ENCODE measurements around the gene SKP2. TPM values are rescaled to one million over a fixed set of nuclear protein-coding genes. Genes with fewer than 3 reads are reported as not detected.
"Not testable (repeated sequence)": the region's sequence is repeated elsewhere in the genome, so short reads cannot be mapped to it uniquely, and the experiment has no call there.

SKP2 gene
- polyA plus RNA-seq, 1 experiment, result 21.6 TPM

DNA sequence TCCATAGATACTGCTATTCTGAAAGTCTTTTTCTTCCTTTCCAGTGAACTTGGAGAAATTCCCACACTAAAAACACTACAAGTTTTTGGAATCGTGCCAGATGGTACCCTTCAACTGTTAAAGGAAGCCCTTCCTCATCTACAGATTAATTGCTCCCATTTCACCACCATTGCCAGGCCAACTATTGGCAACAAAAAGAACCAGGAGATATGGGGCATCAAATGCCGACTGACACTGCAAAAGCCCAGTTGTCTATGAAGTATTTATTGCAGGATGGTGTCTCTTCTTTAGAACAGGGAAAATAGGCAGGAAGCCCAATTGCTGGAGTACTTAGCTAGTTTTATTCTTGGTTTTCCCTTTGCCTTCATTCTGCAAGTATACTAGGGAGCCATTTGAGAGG, 29.9 kb downstream of the SKP2 start:
- ChIA-PET CTCF (interaction anchor here (1.1 to 2.9 kb wide), 2 partner anchors 103 to 124 kb away, joined by 3 to 14 read pairs; no protein-coding TSS in a partner anchor), POLR2A (no interaction called here)
- Histone ChIP-seq H3K9me3 (ENCODE audit: control insufficient read depth, insufficient read depth, low read length) (no peaks in the 10 kb centered on the region), H3K4me3 (ENCODE audit: low read depth, low read length) (no peak overlapping the region), H3K27ac (ENCODE audit: low read depth, low read length) (no peak overlapping the region), H3K27me3 (ENCODE audit: control insufficient read depth, insufficient read depth, low read length) (no peaks in the 10 kb centered on the region)
- TF ChIP-seq, protein P1, sequence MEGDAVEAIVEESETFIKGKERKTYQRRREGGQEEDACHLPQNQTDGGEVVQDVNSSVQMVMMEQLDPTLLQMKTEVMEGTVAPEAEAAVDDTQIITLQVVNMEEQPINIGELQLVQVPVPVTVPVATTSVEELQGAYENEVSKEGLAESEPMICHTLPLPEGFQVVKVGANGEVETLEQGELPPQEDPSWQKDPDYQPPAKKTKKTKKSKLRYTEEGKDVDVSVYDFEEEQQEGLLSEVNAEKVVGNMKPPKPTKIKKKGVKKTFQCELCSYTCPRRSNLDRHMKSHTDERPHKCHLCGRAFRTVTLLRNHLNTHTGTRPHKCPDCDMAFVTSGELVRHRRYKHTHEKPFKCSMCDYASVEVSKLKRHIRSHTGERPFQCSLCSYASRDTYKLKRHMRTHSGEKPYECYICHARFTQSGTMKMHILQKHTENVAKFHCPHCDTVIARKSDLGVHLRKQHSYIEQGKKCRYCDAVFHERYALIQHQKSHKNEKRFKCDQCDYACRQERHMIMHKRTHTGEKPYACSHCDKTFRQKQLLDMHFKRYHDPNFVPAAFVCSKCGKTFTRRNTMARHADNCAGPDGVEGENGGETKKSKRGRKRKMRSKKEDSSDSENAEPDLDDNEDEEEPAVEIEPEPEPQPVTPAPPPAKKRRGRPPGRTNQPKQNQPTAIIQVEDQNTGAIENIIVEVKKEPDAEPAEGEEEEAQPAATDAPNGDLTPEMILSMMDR (IDR thresholded peaks at IDR 0.05; ENCODE audit: low read depth, low read length), result no peak
- DNase-seq (ENCODE audit: low read depth, low spot score), result no peak

DNA sequence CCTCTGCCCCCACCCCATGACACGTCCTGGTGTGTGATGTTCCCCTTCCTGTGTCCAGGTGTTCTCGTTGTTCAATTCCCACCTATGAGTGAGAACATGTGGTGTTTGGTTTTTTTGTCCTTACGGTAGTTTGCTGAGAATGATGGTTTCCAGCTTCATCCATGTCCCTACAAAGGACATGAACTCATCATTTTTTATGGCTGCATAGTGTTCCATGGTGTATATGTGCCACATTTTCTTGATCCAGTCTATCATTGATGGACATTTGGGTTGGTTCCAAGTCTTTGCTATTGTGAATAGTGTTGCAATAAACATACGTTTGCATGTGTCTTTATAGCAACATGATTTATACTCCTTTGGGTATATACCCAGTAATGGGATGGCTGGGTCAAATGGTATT, 32.5 kb downstream of the SKP2 start:
- H3K27me3 ChIP-seq (ENCODE audit: control insufficient read depth, insufficient read depth, low read length); POLR2A ChIA-PET; H3K27ac ChIP-seq (ENCODE audit: low read depth, low read length); H3K9me3 ChIP-seq (ENCODE audit: control insufficient read depth, insufficient read depth, low read length); H3K4me3 ChIP-seq (ENCODE audit: low read depth, low read length); DNase-seq (ENCODE audit: low read depth, low spot score): not testable (repeated sequence)
- CTCF ChIA-PET, result interaction anchor here (1.1 to 1.3 kb wide), 2 partner anchors 57 to 122 kb away, joined by 3 read pairs; partner anchors contain the start of gene NADK2

DNA sequence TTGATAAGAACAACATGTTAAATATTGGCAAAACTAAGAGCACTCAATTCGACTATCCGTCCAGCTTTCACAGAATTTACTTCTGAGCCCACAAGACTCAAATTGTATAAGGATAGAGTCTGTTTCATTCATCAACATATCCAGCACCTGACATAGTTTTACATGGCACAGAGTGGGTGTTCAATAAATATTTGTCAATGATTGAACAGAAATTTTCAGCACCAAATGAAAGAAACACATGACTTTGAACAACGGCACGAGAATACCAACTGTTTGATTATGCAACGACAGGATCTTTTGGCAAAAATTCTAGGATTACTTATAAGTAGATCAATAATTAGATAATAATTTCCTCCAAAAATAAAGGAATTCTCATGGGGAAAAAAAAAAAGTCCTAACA, 41.8 kb downstream of the SKP2 start:
- Histone ChIP-seq H3K4me3 (ENCODE audit: low read depth, low read length) (no peak overlapping the region), H3K27ac (ENCODE audit: low read depth, low read length) (no peak overlapping the region), H3K9me3 (ENCODE audit: control insufficient read depth, insufficient read depth, low read length) (peaks cover 7% of the 10 kb centered on the region; the same call in 1 of the 2 replicates), H3K27me3 (ENCODE audit: control insufficient read depth, insufficient read depth, low read length) (no peaks in the 10 kb centered on the region)
- CTCF ChIA-PET, result interaction anchor here (1.1 to 2.4 kb wide), 3 partner anchors 16 to 112 kb away, joined by 4 to 9 read pairs (median 7); partner anchors contain the start of gene NADK2
- POLR2A ChIA-PET, result no interaction called here
- TF ChIP-seq, protein P1 (IDR thresholded peaks at IDR 0.05; ENCODE audit: low read depth, low read length), result no peak
- no peak for DNase-seq (ENCODE audit: low read depth, low spot score)

DNA sequence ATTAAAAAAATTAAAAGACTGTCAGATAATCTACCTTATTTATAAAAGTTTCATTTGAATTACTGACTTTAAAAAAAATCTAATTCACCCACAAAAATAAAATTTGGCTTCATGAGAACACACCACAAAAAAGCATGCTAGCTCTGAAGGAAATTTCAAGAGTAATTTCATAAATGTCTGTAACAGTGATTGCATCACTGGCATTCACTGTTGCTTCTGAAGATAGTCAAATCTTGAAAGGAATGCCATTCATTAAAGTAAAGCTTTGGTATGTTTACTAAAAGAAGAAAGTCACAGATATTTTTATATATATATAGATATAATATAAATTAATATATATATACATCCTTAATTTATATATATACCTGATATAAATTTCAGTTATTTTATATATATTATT, 46.4 kb downstream of the SKP2 start:
- CTCF ChIA-PET, result interaction anchor here (2.6 kb wide), 1 partner anchor 20 kb away, joined by 17 read pairs; no protein-coding TSS in a partner anchor
- Histone ChIP-seq H3K27me3 (ENCODE audit: control insufficient read depth, insufficient read depth, low read length) (no peaks in the 10 kb centered on the region), H3K4me3 (ENCODE audit: low read depth, low read length) (no peak overlapping the region), H3K9me3 (ENCODE audit: control insufficient read depth, insufficient read depth, low read length) (no peaks in the 10 kb centered on the region), H3K27ac (ENCODE audit: low read depth, low read length) (no peak overlapping the region)
- POLR2A ChIA-PET, result no interaction called here
- DNase-seq (ENCODE audit: low read depth, low spot score), result no peak
- TF ChIP-seq, protein P1 (IDR thresholded peaks at IDR 0.05; ENCODE audit: low read depth, low read length), result no peak

DNA sequence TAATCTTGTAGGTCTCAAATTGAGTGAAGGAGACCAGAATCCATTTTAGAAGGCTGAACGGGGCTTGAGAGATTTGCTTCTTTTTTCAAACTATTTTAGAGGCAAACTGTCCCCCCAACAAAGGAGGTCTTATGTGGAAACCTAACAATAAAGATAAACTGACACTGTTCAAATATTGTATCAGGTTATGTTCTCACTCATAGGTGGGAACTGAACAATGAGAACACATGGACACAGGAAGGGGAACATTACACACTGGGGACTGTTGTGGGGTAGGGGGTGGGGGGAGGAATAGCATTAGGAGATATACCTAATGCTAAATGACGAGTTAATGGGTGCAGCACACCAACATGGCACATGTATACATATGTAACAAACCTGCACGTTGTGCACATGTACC, 46.9 kb downstream of the SKP2 start:
- H3K4me3 ChIP-seq (ENCODE audit: low read depth, low read length); DNase-seq (ENCODE audit: low read depth, low spot score); H3K27ac ChIP-seq (ENCODE audit: low read depth, low read length); H3K9me3 ChIP-seq (ENCODE audit: control insufficient read depth, insufficient read depth, low read length); POLR2A ChIA-PET; H3K27me3 ChIP-seq (ENCODE audit: control insufficient read depth, insufficient read depth, low read length): not testable (repeated sequence)
- CTCF ChIA-PET, result interaction anchor here (2.6 kb wide), 1 partner anchor 21 kb away, joined by 17 read pairs; no protein-coding TSS in a partner anchor

DNA sequence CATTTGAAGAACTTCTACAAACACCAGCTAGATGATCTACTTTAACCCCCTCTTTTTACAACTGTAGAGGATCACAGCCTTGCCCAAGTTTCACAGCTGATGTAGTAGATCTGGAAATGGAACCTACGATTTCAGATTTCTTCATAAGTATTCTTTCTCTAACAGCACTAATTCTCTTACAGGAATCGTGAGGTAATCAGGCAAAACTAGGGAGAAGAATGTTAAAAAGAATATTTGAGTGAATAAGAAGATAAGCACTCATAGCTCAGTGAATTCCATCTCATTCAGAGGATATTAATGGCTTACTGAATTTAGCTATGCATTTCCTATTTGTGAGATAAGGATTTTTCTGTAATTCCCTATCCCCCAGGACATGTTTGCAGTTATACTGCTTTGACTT, 47.7 kb downstream of the SKP2 start:
- no peak for DNase-seq (ENCODE audit: low read depth, low spot score)
- Histone ChIP-seq H3K4me3 (ENCODE audit: low read depth, low read length) (no peak overlapping the region), H3K9me3 (ENCODE audit: control insufficient read depth, insufficient read depth, low read length) (no peaks in the 10 kb centered on the region), H3K27me3 (ENCODE audit: control insufficient read depth, insufficient read depth, low read length) (no peaks in the 10 kb centered on the region), H3K27ac (ENCODE audit: low read depth, low read length) (no peak overlapping the region)
- CTCF ChIA-PET, result interaction anchor here (2.6 kb wide), 1 partner anchor 22 kb away, joined by 17 read pairs; no protein-coding TSS in a partner anchor
- TF ChIP-seq, protein P1 (IDR thresholded peaks at IDR 0.05; ENCODE audit: low read depth, low read length), result no peak
- POLR2A ChIA-PET, result no interaction called here

Data from AG04450 (cell line).